ENCODE results near the gene IKZF3.

IKZF3 gene

DNA sequence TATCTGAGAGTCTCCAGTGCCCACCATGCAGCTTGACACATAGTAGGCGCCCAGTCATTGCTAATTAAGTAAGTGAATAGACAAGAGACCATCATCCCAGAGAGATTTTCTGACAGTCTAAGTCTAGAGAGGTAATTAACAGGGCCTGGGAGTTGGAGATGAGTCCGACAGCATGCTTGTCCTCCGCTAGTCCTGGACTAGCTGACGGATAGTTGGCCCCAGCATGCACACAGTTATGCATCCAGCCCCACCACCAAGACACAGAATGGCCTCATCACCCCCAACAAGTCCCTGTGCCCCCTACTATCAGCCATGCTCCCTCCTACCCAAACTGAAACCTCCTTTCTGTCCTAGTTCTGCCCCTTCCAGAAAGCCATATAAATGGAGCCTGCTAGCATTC lies 116.4 kb downstream of the IKZF3 start:
- no peak overlapping the region for H3K4me3 ChIP-seq (ENCODE audit: control insufficient read depth, low read depth, low read length)
- no peak for DNase-seq (ENCODE audit: low read depth)
- TF ChIP-seq, protein P1, sequence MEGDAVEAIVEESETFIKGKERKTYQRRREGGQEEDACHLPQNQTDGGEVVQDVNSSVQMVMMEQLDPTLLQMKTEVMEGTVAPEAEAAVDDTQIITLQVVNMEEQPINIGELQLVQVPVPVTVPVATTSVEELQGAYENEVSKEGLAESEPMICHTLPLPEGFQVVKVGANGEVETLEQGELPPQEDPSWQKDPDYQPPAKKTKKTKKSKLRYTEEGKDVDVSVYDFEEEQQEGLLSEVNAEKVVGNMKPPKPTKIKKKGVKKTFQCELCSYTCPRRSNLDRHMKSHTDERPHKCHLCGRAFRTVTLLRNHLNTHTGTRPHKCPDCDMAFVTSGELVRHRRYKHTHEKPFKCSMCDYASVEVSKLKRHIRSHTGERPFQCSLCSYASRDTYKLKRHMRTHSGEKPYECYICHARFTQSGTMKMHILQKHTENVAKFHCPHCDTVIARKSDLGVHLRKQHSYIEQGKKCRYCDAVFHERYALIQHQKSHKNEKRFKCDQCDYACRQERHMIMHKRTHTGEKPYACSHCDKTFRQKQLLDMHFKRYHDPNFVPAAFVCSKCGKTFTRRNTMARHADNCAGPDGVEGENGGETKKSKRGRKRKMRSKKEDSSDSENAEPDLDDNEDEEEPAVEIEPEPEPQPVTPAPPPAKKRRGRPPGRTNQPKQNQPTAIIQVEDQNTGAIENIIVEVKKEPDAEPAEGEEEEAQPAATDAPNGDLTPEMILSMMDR (conservative IDR thresholded peaks at IDR 0.05; ENCODE audit: control insufficient read depth, insufficient read depth, low read depth, low read length) = no peak

DNA sequence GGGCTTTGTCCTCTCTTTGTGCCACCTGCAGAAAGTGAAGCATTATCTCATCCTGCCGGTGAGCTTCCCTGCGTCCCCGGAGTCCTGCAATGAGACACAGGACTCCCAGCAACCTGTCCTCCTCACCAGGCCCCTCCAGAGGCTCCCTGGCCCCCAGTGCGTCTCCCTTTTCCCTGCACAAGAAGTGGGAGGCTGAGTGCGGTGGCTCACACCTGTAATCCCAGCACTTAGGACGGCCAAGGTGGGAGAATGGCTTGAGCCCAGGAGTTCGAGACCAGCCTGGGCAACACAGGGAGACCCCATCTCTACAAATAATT lies 118.0 kb downstream of the IKZF3 start:
- no peak for DNase-seq (ENCODE audit: low read depth)

DNA sequence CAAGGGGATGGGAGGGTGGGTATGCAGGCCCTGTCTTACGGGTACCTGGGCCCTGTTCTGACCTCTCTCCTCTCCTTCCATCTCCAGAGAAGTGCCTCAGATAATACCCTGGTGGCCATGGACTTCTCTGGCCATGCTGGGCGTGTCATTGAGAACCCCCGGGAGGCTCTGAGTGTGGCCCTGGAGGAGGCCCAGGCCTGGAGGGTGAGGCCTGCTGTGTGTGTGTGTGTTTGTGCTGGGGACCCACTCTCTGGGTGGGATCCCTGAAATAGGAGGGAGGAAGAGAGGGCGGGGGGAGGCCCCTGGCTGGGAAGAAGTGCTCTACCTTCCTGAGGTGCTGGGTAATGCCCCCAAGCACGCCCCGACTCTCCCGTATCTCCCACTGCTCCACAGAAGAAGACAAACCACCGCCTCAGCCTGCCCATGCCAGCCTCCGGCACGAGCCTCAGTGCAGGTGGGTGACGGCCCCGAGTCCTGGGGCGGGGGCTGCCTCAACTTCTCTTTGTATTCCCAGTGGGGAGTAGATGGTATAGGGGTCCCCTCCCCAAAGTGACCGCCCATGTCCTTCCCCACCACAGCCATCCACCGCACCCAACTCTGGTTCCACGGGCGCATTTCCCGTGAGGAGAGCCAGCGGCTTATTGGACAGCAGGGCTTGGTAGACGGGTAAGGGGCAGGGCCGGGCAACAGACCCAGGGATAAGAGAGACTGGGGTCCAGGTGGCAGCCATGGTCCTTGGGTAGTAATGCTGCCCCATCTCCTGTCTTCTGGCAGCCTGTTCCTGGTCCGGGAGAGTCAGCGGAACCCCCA lies 118.6 kb downstream of the IKZF3 start:
- TF ChIP-seq, protein P1 (conservative IDR thresholded peaks at IDR 0.05; ENCODE audit: control insufficient read depth, insufficient read depth, low read depth, low read length) = no peak
- DNase-seq (ENCODE audit: low read depth) = no peak
- no peak overlapping the region for H3K4me3 ChIP-seq (ENCODE audit: control insufficient read depth, low read depth, low read length)

More for the DNA sequence above, 118.0 kb downstream of the IKZF3 start:
- TF ChIP-seq, protein P1 (conservative IDR thresholded peaks at IDR 0.05; ENCODE audit: control insufficient read depth, insufficient read depth, low read depth, low read length) = no peak
- H3K4me3 ChIP-seq (ENCODE audit: control insufficient read depth, low read depth, low read length) = no peak overlapping the region

DNA sequence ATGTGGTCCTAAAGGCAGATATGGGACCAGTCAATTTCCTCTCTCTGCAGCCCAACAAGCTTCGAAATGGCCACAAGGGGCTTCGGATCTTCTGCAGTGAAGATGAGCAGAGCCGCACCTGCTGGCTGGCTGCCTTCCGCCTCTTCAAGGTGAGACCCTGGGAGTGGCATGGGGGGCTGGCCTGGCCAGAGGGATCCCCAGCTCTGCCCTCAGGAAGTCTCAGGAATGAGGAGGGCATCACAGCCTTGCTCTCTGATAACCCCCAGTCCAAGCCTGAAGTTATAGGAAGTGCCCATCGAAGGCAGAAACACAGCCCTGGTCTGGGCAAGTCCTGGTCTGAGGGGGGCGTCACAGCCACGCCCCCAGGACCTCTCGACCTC lies 119.3 kb downstream of the IKZF3 start:
- H3K4me3 ChIP-seq (ENCODE audit: control insufficient read depth, low read depth, low read length) = no peak overlapping the region
- TF ChIP-seq, protein P1 (conservative IDR thresholded peaks at IDR 0.05; ENCODE audit: control insufficient read depth, insufficient read depth, low read depth, low read length) = no peak
- no peak for DNase-seq (ENCODE audit: low read depth)

DNA sequence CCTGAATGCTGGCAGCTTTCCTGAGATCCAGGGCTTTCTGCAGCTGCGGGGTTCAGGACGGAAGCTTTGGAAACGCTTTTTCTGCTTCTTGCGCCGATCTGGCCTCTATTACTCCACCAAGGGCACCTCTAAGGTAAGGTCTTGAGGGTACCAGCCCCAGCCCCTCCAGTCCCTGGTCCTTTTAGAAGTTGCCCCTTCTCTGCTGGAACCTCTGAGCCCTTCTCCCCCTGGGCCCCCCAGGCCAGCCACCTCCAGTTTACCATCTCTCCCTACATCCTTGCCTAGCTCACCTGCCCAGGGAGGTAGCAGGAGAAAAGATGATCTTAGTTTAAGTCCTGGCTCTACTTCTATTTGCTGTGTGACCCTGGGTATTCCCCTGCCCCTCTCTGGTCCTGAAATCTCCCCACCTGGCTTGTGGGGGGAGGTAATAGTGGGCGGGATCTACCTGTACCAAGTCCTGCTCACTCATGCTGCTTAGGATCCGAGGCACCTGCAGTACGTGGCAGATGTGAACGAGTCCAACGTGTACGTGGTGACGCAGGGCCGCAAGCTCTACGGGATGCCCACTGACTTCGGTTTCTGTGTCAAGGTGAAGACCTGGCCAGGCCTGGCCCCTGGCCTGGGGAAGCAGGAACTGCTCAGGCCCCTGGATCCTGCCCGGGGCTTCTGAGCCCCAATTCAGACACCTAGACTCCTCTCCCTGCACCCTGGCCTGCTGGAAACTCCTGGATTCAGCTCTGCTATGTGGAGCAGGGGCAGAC lies 119.9 kb downstream of the IKZF3 start:
- DNase-seq (ENCODE audit: low read depth) = no peak
- H3K4me3 ChIP-seq (ENCODE audit: control insufficient read depth, low read depth, low read length) = no peak overlapping the region

DNA sequence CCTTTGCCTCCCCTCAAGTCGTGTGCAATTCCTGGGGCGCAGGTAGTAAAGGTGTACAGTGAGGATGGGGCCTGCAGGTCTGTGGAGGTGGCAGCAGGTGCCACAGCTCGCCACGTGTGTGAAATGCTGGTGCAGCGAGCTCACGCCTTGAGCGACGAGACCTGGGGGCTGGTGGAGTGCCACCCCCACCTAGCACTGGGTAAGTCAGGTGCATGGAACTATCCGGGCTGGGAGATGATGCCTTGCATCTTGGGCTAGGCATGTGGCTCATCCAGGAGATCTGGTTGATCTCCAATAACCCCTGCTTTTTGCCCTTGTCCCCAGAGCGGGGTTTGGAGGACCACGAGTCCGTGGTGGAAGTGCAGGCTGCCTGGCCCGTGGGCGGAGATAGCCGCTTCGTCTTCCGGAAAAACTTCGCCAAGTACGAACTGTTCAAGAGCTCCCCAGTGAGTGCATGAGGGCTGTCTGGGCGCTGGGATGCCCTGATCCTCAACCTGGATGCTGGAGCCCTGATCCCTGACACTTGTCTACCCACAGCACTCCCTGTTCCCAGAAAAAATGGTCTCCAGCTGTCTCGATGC lies 121.2 kb downstream of the IKZF3 start:
- H3K4me3 ChIP-seq (ENCODE audit: control insufficient read depth, low read depth, low read length) = no peak overlapping the region
- TF ChIP-seq, protein P1 (conservative IDR thresholded peaks at IDR 0.05; ENCODE audit: control insufficient read depth, insufficient read depth, low read depth, low read length) = no peak
- no peak for DNase-seq (ENCODE audit: low read depth)

More for the DNA sequence above, 119.9 kb downstream of the IKZF3 start:
- TF ChIP-seq, protein P1 (conservative IDR thresholded peaks at IDR 0.05; ENCODE audit: control insufficient read depth, insufficient read depth, low read depth, low read length) = no peak
